Spleen (tissue), 11 donors: ENCODE results near the gene PFKP. TPM values are rescaled to one million over a fixed set of nuclear protein-coding genes. Genes with fewer than 3 reads are reported as not detected.

Experiments
- DNase-seq: peaks from one replicate; pipeline ENCODE4 v3.0.0-alpha.2; 2020
- H3K27ac ChIP-seq, 8 donors: fragments of 200-600 bp; sonication (generic) in 7 of 8; 1 replicate in 4 of 8; 2 replicates in 4 of 8; pipeline versions ENCODE4 v1.5.0 to v1.8.0; 2016 to 2021; ENCODE audit warnings: inconsistent platforms in 4 of 8, mild to moderate bottlenecking in 4 of 8, moderate library complexity in 1 of 8
- H3K27me3 ChIP-seq, 7 donors: fragments of 200-600 bp; sonication (generic) in 6 of 7; replicated peaks in 1 of 7; 1 replicate in 4 of 7; 2 replicates in 3 of 7; pipeline versions ENCODE4 v1.5.0 to v1.8.0; 2016 to 2021; ENCODE audit warnings: inconsistent platforms in 3 of 7, mild to moderate bottlenecking in 1 of 7
- H3K36me3 ChIP-seq, 6 donors: fragments of 200-600 bp; sonication (generic) in 5 of 6; 1 replicate in 4 of 6; 2 replicates in 2 of 6; pipeline versions ENCODE4 v1.5.0 to v1.8.0; 2016 to 2021; ENCODE audit warnings: inconsistent platforms in 2 of 6
- H3K4me1 ChIP-seq, 6 donors: fragments of 200-600 bp; sonication (generic) in 5 of 6; 1 replicate in 3 of 6; 2 replicates in 3 of 6; pipeline versions ENCODE4 v1.5.0 to v1.8.0; 2016 to 2021; ENCODE audit warnings: inconsistent platforms in 3 of 6
- H3K4me3 ChIP-seq, 8 donors: fragments of 200-600 bp; sonication (generic) in 7 of 8; 1 replicate in 4 of 8; 2 replicates in 4 of 8; pipeline versions ENCODE4 v1.5.0 to v1.8.0; 2016 to 2021; ENCODE audit warnings: inconsistent platforms in 4 of 8, mild to moderate bottlenecking in 4 of 8, moderate library complexity in 2 of 8
- H3K9me3 ChIP-seq, 8 donors: fragments of 200-600 bp; sonication (generic) in 7 of 8; 1 replicate in 4 of 8; 2 replicates in 4 of 8; pipeline versions ENCODE4 v1.5.0 to v1.8.0; 2016 to 2021; ENCODE audit warnings: inconsistent platforms in 4 of 8
- CTCF ChIP-seq, 11 experiments: fragments of 200-600 bp in 7 of 11; fragments of 450-650 bp in 4 of 11; sonication (generic) in 4 of 11; IDR thresholded peaks in 8 of 11; conservative IDR thresholded peaks in 3 of 11; 1 replicate in 7 of 11; 2 replicates in 4 of 11; pipeline versions ENCODE4 v1.4.0 to v1.8.0; 2016 to 2021; ENCODE audit warnings: antibody characterized with exemption in 11 of 11, inconsistent platforms in 4 of 11, mild to moderate bottlenecking in 1 of 11
- POLR2A ChIP-seq, 3 donors: fragments of 450-650 bp; IDR thresholded peaks; one replicate each; pipeline ENCODE4 v1.5.1; 2017; ENCODE audit warnings: antibody characterized with exemption in 3 of 3, mild to moderate bottlenecking in 1 of 3
- POLR2AphosphoS5 ChIP-seq, 3 donors: sonication (generic); formaldehyde crosslinking; IDR thresholded peaks; one replicate each; pipeline ENCODE4 v1.5.1; 2017; ENCODE audit warnings: antibody characterized with exemption in 3 of 3
- WGBS, 5 donors: extraction: QIAGEN DNeasy Blood & Tissue Kit in 3 of 5; methylation state at CpG; one replicate each; pipeline versions ENCODE4 v1.1.5 to v1.1.7; 2013 to 2018; 5-methylcytosine and 5-hydroxymethylcytosine counted together
- intact Hi-C: fragments of 100-400 bp; cut with DNase I; formaldehyde crosslinking; loops from one replicate; pipeline ENCODE4 v1.15.0; 2023; ENCODE audit warnings: low total_unique reads
- polyA plus RNA-seq, 3 donors: library from polyadenylated mRNA; stranded (reverse); fragments of 200-250 nt; gene quantifications; one replicate each; pipeline ENCODE4 v1.2.1, GENCODE V29; 2013
- total RNA-seq, 7 donors: library from RNA; depleted of rRNA in 3 of 7; stranded (reverse); fragments of >200 nt in 3 of 7; fragmentation: NEBNext Ultra II Directional in 4 of 7; extraction: Animal tissue kit (Norgen Biotek cat#: 25700) in 4 of 7; gene quantifications; one replicate each; pipeline versions ENCODE4 v1.1.0 to v1.2.1, GENCODE V29; 2016 to 2021
- donor health status: healthy with polysubstance abuse.
- donor health status: DM: no; HTN: no; CAD: no; lungs with moderate emphysema.
- donor health status: DM: no; HTN: no; CAD: no.
- donor health status: Bipolar disorder and iron deficiency.
- donor health status: healthy.
- donor health status: DM: no; HTN: no; CAD: no.
- donor health status: DM: yes; HTN: yes; CAD: no.

Gene PFKP
- total and polyA plus RNA-seq, 10 donors: 19.0 to 60.9 (median 28.6) TPM

- WGBS, 5 donors: 88 to 95% (median 93%) methylated on average over 33 to 40 of the region's 40 CpGs
- H3K4me1 ChIP-seq: no peaks in the 10 kb centered on the region
- H3K4me3 ChIP-seq: no peak overlapping the region
- H3K27ac ChIP-seq: no peak overlapping the region
- peaks cover 0 to 28% (median 0%) of the 10 kb centered on the region in 8 donors for H3K9me3 ChIP-seq
- peaks cover 0 to 94% (median 22%) of the 10 kb centered on the region in 6 donors for H3K36me3 ChIP-seq
- intact Hi-C loops: no loop called here
- no peak for DNase-seq
- no peaks in the 10 kb centered on the region for H3K27me3 ChIP-seq
- TF ChIP-seq POLR2AphosphoS5 (IDR thresholded peaks at IDR 0.05) (no peak), CTCF (IDR thresholded peaks at IDR 0.05 in 8 of 11, conservative IDR thresholded peaks at IDR 0.05 in 3 of 11) (no peak), POLR2A (IDR thresholded peaks at IDR 0.05) (no peak)
Observed at GRCh38 chr10:3124412-3125175, 57.2 kb downstream of the PFKP start.

- no peaks in the 10 kb centered on the region for H3K4me1 ChIP-seq
- H3K36me3 ChIP-seq: peaks cover 0 to 96% (median 26%) of the 10 kb centered on the region in 6 donors
- peaks cover 0 to 30% (median 0%) of the 10 kb centered on the region in 8 donors for H3K9me3 ChIP-seq
- H3K4me3 ChIP-seq: no peak overlapping the region
- TF ChIP-seq POLR2AphosphoS5 (IDR thresholded peaks at IDR 0.05) (no peak), POLR2A (IDR thresholded peaks at IDR 0.05) (no peak), CTCF (IDR thresholded peaks at IDR 0.05 in 8 of 11, conservative IDR thresholded peaks at IDR 0.05 in 3 of 11) (no peak)
- H3K27me3 ChIP-seq: no peaks in the 10 kb centered on the region
- DNase-seq: no peak
- WGBS, 5 donors: 85 to 90% (median 89%) methylated on average over 9 to 24 of the region's 24 CpGs
- H3K27ac ChIP-seq: no peak overlapping the region
- intact Hi-C loops: no loop called here
Observed at GRCh38 chr10:3125527-3126170, 58.3 kb downstream of the PFKP start.

- H3K36me3 ChIP-seq: peaks cover 0 to 95% (median 28%) of the 10 kb centered on the region in 6 donors
- peaks cover 0 to 30% (median 0%) of the 10 kb centered on the region in 8 donors for H3K9me3 ChIP-seq
- no peak overlapping the region for H3K4me3 ChIP-seq
- no peaks in the 10 kb centered on the region for H3K27me3 ChIP-seq
- intact Hi-C loops: no loop called here
- TF ChIP-seq CTCF (IDR thresholded peaks at IDR 0.05 in 8 of 11, conservative IDR thresholded peaks at IDR 0.05 in 3 of 11) (no peak), POLR2AphosphoS5 (IDR thresholded peaks at IDR 0.05) (no peak), POLR2A (IDR thresholded peaks at IDR 0.05) (no peak)
- 69 to 98% (median 78%) methylated on average over 10 to 15 of the region's 15 CpGs for WGBS, 5 donors
- DNase-seq: no peak
- H3K27ac ChIP-seq: no peak overlapping the region
- H3K4me1 ChIP-seq: no peaks in the 10 kb centered on the region
Observed at GRCh38 chr10:3126249-3126648, 58.9 kb downstream of the PFKP start.

- Histone ChIP-seq H3K27me3 (no peaks in the 10 kb centered on the region), H3K4me3 (no peak overlapping the region), H3K27ac (no peak overlapping the region), H3K9me3 (peaks cover 0 to 30% (median 0%) of the 10 kb centered on the region in 8 donors), H3K36me3 (peaks cover 0 to 98% (median 31%) of the 10 kb centered on the region in 6 donors), H3K4me1 (no peaks in the 10 kb centered on the region)
- DNase-seq: no peak
- intact Hi-C loops: no loop called here
- 66 to 75% (median 69%) methylated on average over 22 to 25 of the region's 25 CpGs for WGBS, 5 donors
- TF ChIP-seq POLR2A (IDR thresholded peaks at IDR 0.05): no peak
- no peak for TF ChIP-seq CTCF (IDR thresholded peaks at IDR 0.05 in 8 of 11, conservative IDR thresholded peaks at IDR 0.05 in 3 of 11)
- no peak for TF ChIP-seq POLR2AphosphoS5 (IDR thresholded peaks at IDR 0.05)
Observed at GRCh38 chr10:3126741-3127346, 59.5 kb downstream of the PFKP start.
